Measurements from ENCODE around the gene CWF19L1. TPM values are rescaled to one million over a fixed set of nuclear protein-coding genes. Genes with fewer than 3 reads are reported as not detected.

Gene CWF19L1
- total and polyA plus RNA-seq, 2 of the 13 experiments (the other 11 are each of a cell fraction or from before 2014, with no cell fraction given): 13.6 to 42.1 TPM

- TF ChIP-seq, protein P1, sequence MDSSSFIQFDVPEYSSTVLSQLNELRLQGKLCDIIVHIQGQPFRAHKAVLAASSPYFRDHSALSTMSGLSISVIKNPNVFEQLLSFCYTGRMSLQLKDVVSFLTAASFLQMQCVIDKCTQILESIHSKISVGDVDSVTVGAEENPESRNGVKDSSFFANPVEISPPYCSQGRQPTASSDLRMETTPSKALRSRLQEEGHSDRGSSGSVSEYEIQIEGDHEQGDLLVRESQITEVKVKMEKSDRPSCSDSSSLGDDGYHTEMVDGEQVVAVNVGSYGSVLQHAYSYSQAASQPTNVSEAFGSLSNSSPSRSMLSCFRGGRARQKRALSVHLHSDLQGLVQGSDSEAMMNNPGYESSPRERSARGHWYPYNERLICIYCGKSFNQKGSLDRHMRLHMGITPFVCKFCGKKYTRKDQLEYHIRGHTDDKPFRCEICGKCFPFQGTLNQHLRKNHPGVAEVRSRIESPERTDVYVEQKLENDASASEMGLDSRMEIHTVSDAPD (CRISPR knock-in tag; IDR thresholded peaks at IDR 0.05): no peak; the same call in 1 of the 2 replicates
- TF ChIP-seq NFYC (CRISPR knock-in tag; IDR thresholded peaks at IDR 0.05): no peak; the same call in 1 of the 2 replicates
- TF ChIP-seq, protein P2, sequence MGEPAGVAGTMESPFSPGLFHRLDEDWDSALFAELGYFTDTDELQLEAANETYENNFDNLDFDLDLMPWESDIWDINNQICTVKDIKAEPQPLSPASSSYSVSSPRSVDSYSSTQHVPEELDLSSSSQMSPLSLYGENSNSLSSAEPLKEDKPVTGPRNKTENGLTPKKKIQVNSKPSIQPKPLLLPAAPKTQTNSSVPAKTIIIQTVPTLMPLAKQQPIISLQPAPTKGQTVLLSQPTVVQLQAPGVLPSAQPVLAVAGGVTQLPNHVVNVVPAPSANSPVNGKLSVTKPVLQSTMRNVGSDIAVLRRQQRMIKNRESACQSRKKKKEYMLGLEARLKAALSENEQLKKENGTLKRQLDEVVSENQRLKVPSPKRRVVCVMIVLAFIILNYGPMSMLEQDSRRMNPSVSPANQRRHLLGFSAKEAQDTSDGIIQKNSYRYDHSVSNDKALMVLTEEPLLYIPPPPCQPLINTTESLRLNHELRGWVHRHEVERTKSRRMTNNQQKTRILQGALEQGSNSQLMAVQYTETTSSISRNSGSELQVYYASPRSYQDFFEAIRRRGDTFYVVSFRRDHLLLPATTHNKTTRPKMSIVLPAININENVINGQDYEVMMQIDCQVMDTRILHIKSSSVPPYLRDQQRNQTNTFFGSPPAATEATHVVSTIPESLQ (CRISPR knock-in tag; conservative IDR thresholded peaks at IDR 0.05): no peak
- TF ChIP-seq ZZZ3 (CRISPR knock-in tag; IDR thresholded peaks at IDR 0.05; ENCODE audit: borderline replicate concordance): no peak
- no peak for TF ChIP-seq SYNCRIP (IDR thresholded peaks at IDR 0.05; ENCODE audit: insufficient read depth, low read depth, low read length)
- TF ChIP-seq ZNF589 (CRISPR knock-in tag; conservative IDR thresholded peaks at IDR 0.05): no peak; the same call in 1 of the 2 replicates
- TF ChIP-seq, protein P3, sequence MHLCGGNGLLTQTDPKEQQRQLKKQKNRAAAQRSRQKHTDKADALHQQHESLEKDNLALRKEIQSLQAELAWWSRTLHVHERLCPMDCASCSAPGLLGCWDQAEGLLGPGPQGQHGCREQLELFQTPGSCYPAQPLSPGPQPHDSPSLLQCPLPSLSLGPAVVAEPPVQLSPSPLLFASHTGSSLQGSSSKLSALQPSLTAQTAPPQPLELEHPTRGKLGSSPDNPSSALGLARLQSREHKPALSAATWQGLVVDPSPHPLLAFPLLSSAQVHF (CRISPR knock-in tag; IDR thresholded peaks at IDR 0.05): no peak
- no peak for TF ChIP-seq SOX6 (IDR thresholded peaks at IDR 0.05)
- TF ChIP-seq SOX6 (CRISPR knock-in tag; IDR thresholded peaks at IDR 0.05): no peak
- no peak for TF ChIP-seq RXRB (CRISPR knock-in tag; IDR thresholded peaks at IDR 0.05; ENCODE audit: borderline replicate concordance)
- no peak for TF ChIP-seq ZNF441 (CRISPR knock-in tag; IDR thresholded peaks at IDR 0.05; ENCODE audit: borderline replicate concordance)
- TF ChIP-seq ELF4 (CRISPR knock-in tag; IDR thresholded peaks at IDR 0.05; ENCODE audit: borderline replicate concordance): no peak; the same call in 1 of the 2 replicates
- TF ChIP-seq FLYWCH1 (CRISPR knock-in tag; IDR thresholded peaks at IDR 0.05): no peak
- no peak for TF ChIP-seq DMTF1 (CRISPR knock-in tag; IDR thresholded peaks at IDR 0.05)
- TF ChIP-seq USF2 (IDR thresholded peaks at IDR 0.05; ENCODE audit: low read depth, low read length): no peak
- TF ChIP-seq USF2 (CRISPR knock-in tag; IDR thresholded peaks at IDR 0.05; ENCODE audit: borderline replicate concordance): no peak
- no peak for TF ChIP-seq POGZ (CRISPR knock-in tag; IDR thresholded peaks at IDR 0.05)
- no peak for TF ChIP-seq HIVEP1 (CRISPR knock-in tag; IDR thresholded peaks at IDR 0.05)
- no peak for TF ChIP-seq TOE1 (CRISPR knock-in tag; IDR thresholded peaks at IDR 0.05)
- no peak for TF ChIP-seq NFE2L1 (CRISPR knock-in tag; IDR thresholded peaks at IDR 0.05; ENCODE audit: borderline replicate concordance)
Observed at GRCh38 chr10:100186253-100187212, 80.9 kb downstream of the CWF19L1 start (continued).

Measured in HepG2 (cell line).